A549 (cell line): ENCODE results near the gene KNOP1.

ENCODE experiments used
- CHD2 ChIP-seq: fragments of 150-350 bp; IDR thresholded peaks from 2 replicates; pipeline ENCODE4 v1.6.1; 2014; ENCODE audit warnings: low read length; ENCODE audit not compliant: partially characterized antibody
- CTCF ChIP-seq: fragments of >200 bp; sonication (Bioruptor Twin); formaldehyde crosslinking; IDR thresholded peaks from 3 replicates; pipeline ENCODE4 v1.5.1; 2016
- EP300 ChIP-seq, 2 experiments: fragments of >200 bp; sonication (Bioruptor Twin); formaldehyde crosslinking; IDR thresholded peaks; 2 replicates in 1 of 2; 3 replicates in 1 of 2; pipeline ENCODE4 v1.6.1; 2016 to 2017
- HOXB13 ChIP-seq: fragments of 250-450 bp; sonication (Bioruptor Pico); IDR thresholded peaks from 2 replicates; pipeline ENCODE4 v1.5.0; 2020; ENCODE audit warnings: low read depth, mild to moderate bottlenecking, moderate library complexity
- JUNB ChIP-seq: fragments of >200 bp; sonication (Bioruptor Twin); formaldehyde crosslinking; IDR thresholded peaks from 2 replicates; pipeline ENCODE4 v1.6.1; 2016
- PBX3 ChIP-seq: IDR thresholded peaks from 2 replicates; pipeline ENCODE4 v1.6.1; 2012
- POLR2A ChIP-seq: IDR thresholded peaks from 2 replicates; pipeline ENCODE4 v1.6.1; 2012; ENCODE audit warnings: mild to moderate bottlenecking, low read length
- RAD21 ChIP-seq, 2 experiments: fragments of >200 bp in 1 of 2; sonication (Bioruptor Twin) in 1 of 2; formaldehyde crosslinking in 1 of 2; IDR thresholded peaks in 1 of 2; conservative IDR thresholded peaks in 1 of 2; 2 replicates in 1 of 2; 3 replicates in 1 of 2; pipeline ENCODE4 v1.6.1; 2012 to 2018; ENCODE audit warnings: inconsistent platforms in 1 of 2
- TP53 ChIP-seq: fragments of 250-450 bp; sonication (Bioruptor Pico); IDR thresholded peaks from 2 replicates; pipeline ENCODE4 v1.5.0; 2021; ENCODE audit warnings: mild to moderate bottlenecking, moderate library complexity
- TF ChIP-seq, protein P1 (sequence below): fragments of 200-600 bp; sonication (generic); IDR thresholded peaks from 2 replicates; pipeline ENCODE4 v1.6.1; 2016; ENCODE audit warnings: antibody characterized with exemption, mild to moderate bottlenecking, moderate library complexity

- no peak for TF ChIP-seq CTCF
- TF ChIP-seq HOXB13 (CRISPR knock-in tag) = no peak
- TF ChIP-seq EP300 (IDR thresholded peaks at IDR 0.05) = no peak
- TF ChIP-seq JUNB = no peak
- TF ChIP-seq CHD2 = no peak
- TF ChIP-seq, protein P1, sequence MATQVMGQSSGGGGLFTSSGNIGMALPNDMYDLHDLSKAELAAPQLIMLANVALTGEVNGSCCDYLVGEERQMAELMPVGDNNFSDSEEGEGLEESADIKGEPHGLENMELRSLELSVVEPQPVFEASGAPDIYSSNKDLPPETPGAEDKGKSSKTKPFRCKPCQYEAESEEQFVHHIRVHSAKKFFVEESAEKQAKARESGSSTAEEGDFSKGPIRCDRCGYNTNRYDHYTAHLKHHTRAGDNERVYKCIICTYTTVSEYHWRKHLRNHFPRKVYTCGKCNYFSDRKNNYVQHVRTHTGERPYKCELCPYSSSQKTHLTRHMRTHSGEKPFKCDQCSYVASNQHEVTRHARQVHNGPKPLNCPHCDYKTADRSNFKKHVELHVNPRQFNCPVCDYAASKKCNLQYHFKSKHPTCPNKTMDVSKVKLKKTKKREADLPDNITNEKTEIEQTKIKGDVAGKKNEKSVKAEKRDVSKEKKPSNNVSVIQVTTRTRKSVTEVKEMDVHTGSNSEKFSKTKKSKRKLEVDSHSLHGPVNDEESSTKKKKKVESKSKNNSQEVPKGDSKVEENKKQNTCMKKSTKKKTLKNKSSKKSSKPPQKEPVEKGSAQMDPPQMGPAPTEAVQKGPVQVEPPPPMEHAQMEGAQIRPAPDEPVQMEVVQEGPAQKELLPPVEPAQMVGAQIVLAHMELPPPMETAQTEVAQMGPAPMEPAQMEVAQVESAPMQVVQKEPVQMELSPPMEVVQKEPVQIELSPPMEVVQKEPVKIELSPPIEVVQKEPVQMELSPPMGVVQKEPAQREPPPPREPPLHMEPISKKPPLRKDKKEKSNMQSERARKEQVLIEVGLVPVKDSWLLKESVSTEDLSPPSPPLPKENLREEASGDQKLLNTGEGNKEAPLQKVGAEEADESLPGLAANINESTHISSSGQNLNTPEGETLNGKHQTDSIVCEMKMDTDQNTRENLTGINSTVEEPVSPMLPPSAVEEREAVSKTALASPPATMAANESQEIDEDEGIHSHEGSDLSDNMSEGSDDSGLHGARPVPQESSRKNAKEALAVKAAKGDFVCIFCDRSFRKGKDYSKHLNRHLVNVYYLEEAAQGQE = no peak
- no peak for TF ChIP-seq TP53
- no peak for TF ChIP-seq RAD21 (conservative IDR thresholded peaks at IDR 0.05 in 1 of 2, IDR thresholded peaks at IDR 0.05 in 1 of 2)
- no peak for TF ChIP-seq POLR2A
- TF ChIP-seq PBX3 = no peak
Observed at GRCh38 chr16:19753815-19754643, 36.0 kb upstream of the KNOP1 start.
